COLO668 (cell line): Measurements from ENCODE around the gene GSTA4.

Experiments
- DNase-seq: peaks from one replicate; lab custom pipeline; 2025; ENCODE audit not compliant: unreplicated experiment; lab: John Stamatoyannopoulos, UW

Gene GSTA4

GRCh38 chr6:52995089-52995912 lies at the start of gene GSTA4:
GSTA4 (minus strand) TSS chr6:52995284; CDS start chr6:52994243, 1,041 bp downstream.
- peak; percentile 92 for DNase-seq

- no peak for DNase-seq
Measured at GRCh38 chr6:53044572-53044971, 49.5 kb upstream of the GSTA4 start.

GRCh38 chr6:53044071-53044470 lies 49.0 kb upstream of the GSTA4 start:
- DNase-seq: no peak

- no peak for DNase-seq
Measured at GRCh38 chr6:53043581-53043980, 48.5 kb upstream of the GSTA4 start.

GRCh38 chr6:53042112-53042511 lies 47.0 kb upstream of the GSTA4 start:
- DNase-seq: no peak

- DNase-seq: no peak
Measured at GRCh38 chr6:53041356-53041755, 46.3 kb upstream of the GSTA4 start.

- DNase-seq: no peak
Measured at GRCh38 chr6:53038596-53038995, 43.5 kb upstream of the GSTA4 start.

- no peak for DNase-seq
Measured at GRCh38 chr6:53038141-53038540, 43.1 kb upstream of the GSTA4 start.

- no peak for DNase-seq
Measured at GRCh38 chr6:53035549-53036213, 40.6 kb upstream of the GSTA4 start.

- DNase-seq: no peak
Measured at GRCh38 chr6:53033764-53034163, 38.7 kb upstream of the GSTA4 start.

- DNase-seq: no peak
Measured at GRCh38 chr6:53032849-53033248, 37.8 kb upstream of the GSTA4 start.

- no peak for DNase-seq
Measured at GRCh38 chr6:53031281-53031680, 36.2 kb upstream of the GSTA4 start.

GRCh38 chr6:53029761-53030160 lies 34.7 kb upstream of the GSTA4 start:
- no peak for DNase-seq

GRCh38 chr6:53029257-53029656 lies 34.2 kb upstream of the GSTA4 start:
- DNase-seq: no peak

- DNase-seq: no peak
Measured at GRCh38 chr6:53028467-53028866, 33.4 kb upstream of the GSTA4 start.

GRCh38 chr6:53027131-53027718 lies 32.1 kb upstream of the GSTA4 start:
- DNase-seq: no peak

- DNase-seq: no peak
Measured at GRCh38 chr6:53026526-53026925, 31.4 kb upstream of the GSTA4 start.

GRCh38 chr6:53023323-53023722 lies 28.2 kb upstream of the GSTA4 start:
- DNase-seq: no peak

- no peak for DNase-seq
Measured at GRCh38 chr6:53020005-53020744, 25.1 kb upstream of the GSTA4 start.

GRCh38 chr6:53018446-53018845 lies 23.4 kb upstream of the GSTA4 start:
- DNase-seq: no peak

- no peak for DNase-seq
Measured at GRCh38 chr6:53015486-53015885, 20.4 kb upstream of the GSTA4 start.
